ENCODE measurements around the gene CNGA3.

CNGA3 gene

GRCh38 chr2:98377544-98377943, 31.3 kb downstream of the CNGA3 start:
- no peak for DNase-seq (ENCODE audit: low read depth)

- no peak for DNase-seq (ENCODE audit: low read depth)
Observed at GRCh38 chr2:98378196-98378595, 31.9 kb downstream of the CNGA3 start.

GRCh38 chr2:98378901-98379300, 32.6 kb downstream of the CNGA3 start:
- no peak for DNase-seq (ENCODE audit: low read depth)

GRCh38 chr2:98379311-98380202, 33.3 kb downstream of the CNGA3 start:
- DNase-seq (ENCODE audit: low read depth) = no peak

GRCh38 chr2:98380203-98380535, 33.9 kb downstream of the CNGA3 start:
- DNase-seq (ENCODE audit: low read depth) = no peak

GRCh38 chr2:98381494-98381893, 35.2 kb downstream of the CNGA3 start:
- DNase-seq (ENCODE audit: low read depth) = no peak

GRCh38 chr2:98382086-98382485, 35.8 kb downstream of the CNGA3 start:
- no peak for DNase-seq (ENCODE audit: low read depth)

- no peak for DNase-seq (ENCODE audit: low read depth)
Observed at GRCh38 chr2:98382739-98383138, 36.5 kb downstream of the CNGA3 start.

GRCh38 chr2:98383166-98383565, 36.9 kb downstream of the CNGA3 start:
- no peak for DNase-seq (ENCODE audit: low read depth)

GRCh38 chr2:98385050-98385699, 38.9 kb downstream of the CNGA3 start:
- DNase-seq (ENCODE audit: low read depth) = peak; percentile 46

GRCh38 chr2:98387478-98387877, 41.2 kb downstream of the CNGA3 start:
- DNase-seq (ENCODE audit: low read depth) = no peak

- no peak for DNase-seq (ENCODE audit: low read depth)
Observed at GRCh38 chr2:98388081-98388480, 41.8 kb downstream of the CNGA3 start.

GRCh38 chr2:98388601-98389250, 42.5 kb downstream of the CNGA3 start:
- DNase-seq (ENCODE audit: low read depth) = no peak

GRCh38 chr2:98389251-98389605, 43.0 kb downstream of the CNGA3 start:
- no peak for DNase-seq (ENCODE audit: low read depth)

- no peak for DNase-seq (ENCODE audit: low read depth)
Observed at GRCh38 chr2:98390571-98391476, 44.6 kb downstream of the CNGA3 start.

- no peak for DNase-seq (ENCODE audit: low read depth)
Observed at GRCh38 chr2:98391581-98392270, 45.5 kb downstream of the CNGA3 start.

GRCh38 chr2:98393354-98393753, 47.1 kb downstream of the CNGA3 start:
- no peak for DNase-seq (ENCODE audit: low read depth)

GRCh38 chr2:98394595-98395153, 48.4 kb downstream of the CNGA3 start:
- DNase-seq (ENCODE audit: low read depth) = no peak

GRCh38 chr2:98395977-98396376, 49.7 kb downstream of the CNGA3 start:
- no peak for DNase-seq (ENCODE audit: low read depth)

GRCh38 chr2:98396745-98397355, 50.6 kb downstream of the CNGA3 start:
- no peak for DNase-seq (ENCODE audit: low read depth)

- no peak for DNase-seq (ENCODE audit: low read depth)
Observed at GRCh38 chr2:98399140-98399539, 52.9 kb downstream of the CNGA3 start.
